Measurements from ENCODE around the gene HMGB3. TPM values are rescaled to one million over a fixed set of nuclear protein-coding genes. Genes with fewer than 3 reads are reported as not detected.
"Not testable (repeated sequence)": the region's sequence is repeated elsewhere in the genome, so short reads cannot be mapped to it uniquely, and the experiment has no call there.

HMGB3 gene
- total RNA-seq, 1 experiment from 2014 or later: 26.7 TPM

DNA sequence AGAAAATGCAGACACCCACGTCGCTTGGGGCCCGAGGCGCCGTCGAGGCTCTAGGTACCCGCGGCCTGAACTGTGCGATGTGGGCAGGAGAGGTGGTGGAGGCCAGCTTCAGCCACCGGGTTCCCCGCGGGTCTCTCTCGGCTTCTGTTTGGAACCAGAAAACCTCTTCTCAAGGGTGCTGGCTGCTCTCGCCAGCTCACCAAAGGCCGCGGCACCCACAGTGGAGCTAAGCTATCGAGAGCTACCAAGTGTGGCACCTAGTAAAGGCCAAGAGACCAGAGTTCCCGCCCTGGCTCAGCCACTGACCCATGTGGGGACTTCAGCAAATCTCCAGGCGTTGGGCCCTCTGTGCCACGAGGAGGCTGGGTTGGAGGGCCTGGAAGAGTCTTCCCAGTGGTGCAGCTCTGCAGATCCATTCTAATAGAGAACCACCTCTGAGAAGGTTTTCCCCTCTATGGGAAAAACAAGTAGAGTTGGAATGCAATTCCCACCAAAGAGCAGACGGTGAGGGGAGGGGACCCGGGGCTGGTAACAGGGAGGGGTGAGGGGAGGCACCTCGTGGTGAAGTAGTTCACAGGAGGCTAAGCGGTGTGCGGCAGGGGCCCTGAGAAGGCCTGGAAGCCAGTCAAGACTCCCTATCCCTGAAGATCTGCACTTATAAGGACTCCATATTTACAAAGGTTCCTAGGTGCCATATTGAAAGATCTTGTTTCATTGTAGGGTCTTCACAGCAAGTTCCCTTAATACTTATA is 5.5 kb upstream of the HMGB3 start:
- DNase-seq (ENCODE audit: low spot score): no peak

DNA sequence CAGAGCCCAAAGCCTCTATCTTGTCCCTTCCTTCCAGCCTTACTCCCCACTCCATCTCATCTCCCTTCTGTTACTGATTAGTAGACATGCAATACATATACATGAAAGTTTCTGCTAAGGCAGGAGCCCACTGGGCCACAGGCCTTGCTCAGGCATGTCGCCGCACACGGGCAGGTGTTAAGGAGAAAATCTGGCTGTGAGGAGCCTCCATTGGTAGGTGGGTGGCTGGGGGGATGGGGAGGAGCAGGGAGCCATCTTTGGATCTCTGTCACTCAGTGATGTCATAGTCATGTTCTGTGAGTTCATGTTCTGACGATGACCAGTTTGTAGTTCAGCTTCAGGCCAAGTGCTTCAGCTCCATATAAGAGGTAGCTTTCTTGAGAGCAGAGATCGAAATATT is 2.9 kb upstream of the HMGB3 start:
- DNase-seq (ENCODE audit: low spot score): no peak

DNA sequence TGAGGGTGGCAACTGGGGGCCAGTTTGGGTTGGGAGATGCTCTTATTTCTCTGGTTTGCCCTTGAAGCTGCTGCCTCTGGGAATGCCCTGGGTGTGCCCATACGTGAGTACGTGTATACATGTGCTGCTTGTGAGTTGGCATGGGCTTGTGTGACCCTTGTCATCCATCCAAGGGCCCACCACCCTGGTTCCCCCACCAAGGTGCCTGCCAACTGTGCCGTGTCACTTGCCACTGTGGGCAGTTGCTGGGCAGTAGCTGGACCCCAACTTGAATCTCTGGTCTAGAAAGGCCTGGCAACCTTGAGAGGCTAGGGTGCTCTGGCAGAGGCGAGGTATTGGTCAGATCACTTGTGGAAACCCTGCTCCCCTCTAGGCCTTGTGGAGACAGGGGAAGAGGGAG is 2.4 kb upstream of the HMGB3 start:
- DNase-seq (ENCODE audit: low spot score): no peak

DNA sequence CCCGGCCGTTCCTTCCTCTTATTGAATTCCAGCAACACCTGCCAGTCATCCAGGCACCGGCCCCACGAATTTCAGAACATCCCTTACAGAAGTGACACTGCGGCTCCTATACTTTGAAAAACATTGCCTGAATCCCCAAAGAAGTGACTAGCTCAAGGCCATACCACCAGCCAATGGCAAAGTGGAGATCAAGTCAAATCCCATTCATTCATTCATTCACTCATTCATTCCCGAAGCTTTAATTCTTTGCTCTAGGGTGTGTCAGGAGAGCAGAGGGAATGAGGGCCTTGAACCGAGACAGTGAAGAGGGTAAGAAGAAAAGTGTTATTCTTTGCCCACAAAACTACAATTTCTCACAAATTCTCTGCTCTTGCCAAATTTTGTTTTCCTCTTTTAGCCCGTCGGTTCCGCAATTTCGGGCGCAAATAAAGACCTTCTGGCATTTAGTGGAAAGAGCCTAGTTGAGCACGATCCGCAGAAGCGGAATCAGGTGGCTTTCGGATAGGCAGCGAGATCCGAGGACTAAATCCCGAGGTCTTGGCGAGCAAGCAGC is 824 bp upstream of the HMGB3 start:
- DNase-seq (ENCODE audit: low spot score): no peak

DNA sequence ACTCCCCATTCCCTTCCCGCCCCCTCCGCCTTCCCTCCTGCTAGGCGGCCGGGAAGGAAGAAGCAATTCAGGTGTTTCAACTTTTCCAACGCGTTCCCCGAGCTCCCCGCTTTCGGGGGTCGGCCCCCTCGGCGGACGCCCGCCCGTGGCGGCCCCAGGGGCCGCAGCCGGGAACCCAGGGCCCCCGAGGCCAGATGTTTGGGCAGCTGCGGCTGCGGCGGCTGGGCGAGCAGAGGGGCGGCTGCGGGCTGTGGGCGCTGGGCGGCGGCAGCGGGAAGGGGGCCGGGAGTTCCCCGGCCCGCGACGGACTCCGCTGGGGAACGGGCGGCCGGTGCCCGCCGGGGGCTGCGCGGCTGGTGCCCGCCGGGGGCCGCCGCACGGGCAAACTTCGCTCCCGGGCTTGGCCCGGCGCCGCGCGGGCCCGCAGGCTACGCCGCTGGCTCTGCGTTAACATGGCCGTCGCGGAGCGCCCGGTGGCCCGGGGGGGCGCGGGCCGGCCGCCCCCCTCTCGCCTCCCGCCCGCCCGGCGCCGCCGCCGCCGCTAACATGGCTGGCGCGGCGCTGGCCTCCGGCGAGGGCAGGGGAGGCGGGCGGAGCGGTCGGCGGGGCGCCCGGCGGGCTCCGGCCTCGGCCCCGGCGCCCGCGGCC is 510 bp downstream of the HMGB3 start:
- DNase-seq (ENCODE audit: low spot score): no peak

DNA sequence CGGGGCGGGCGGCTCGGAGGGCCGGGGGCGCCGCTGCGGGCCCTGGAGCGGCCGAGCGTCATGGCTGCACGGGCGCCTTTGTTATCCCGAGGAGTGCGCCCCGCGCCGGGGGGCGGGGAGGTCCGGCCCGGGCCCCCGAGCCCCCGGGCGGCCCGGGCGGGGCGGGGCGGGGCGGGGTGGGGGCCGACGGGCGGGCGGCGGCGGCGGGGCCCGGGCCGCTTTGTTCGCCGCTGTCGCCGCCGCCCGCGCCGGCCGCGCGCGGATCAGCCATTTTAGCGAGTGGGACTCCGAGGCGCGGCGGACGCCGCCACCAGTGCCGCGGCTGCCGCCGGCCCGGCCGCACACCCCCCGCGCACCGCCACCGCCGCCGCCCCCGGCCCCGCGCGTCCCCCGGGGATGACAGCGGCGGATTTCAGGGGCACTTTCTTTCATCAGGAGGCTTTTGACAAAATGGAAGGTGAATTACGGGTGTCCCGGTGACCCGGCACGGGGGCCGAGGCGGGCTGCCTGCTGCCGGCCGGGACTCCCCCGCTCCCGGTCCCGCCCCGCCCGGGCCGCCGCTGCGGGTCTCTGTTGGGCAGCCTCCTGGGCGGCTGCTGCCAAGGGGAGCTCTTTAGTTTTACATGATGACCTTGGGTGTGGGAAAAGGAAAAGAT is 1.2 kb downstream of the HMGB3 start:
- DNase-seq (ENCODE audit: low spot score): no peak

DNA sequence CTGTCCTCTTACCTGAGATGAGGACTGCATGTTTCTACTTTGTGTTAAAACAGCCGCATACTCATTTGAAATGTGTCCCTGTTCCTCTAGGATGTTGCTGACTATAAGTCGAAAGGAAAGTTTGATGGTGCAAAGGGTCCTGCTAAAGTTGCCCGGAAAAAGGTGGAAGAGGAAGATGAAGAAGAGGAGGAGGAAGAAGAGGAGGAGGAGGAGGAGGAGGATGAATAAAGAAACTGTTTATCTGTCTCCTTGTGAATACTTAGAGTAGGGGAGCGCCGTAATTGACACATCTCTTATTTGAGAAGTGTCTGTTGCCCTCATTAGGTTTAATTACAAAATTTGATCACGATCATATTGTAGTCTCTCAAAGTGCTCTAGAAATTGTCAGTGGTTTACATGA is 4.6 kb downstream of the HMGB3 start:
- DNase-seq (ENCODE audit: low spot score): not testable (repeated sequence)

DNA sequence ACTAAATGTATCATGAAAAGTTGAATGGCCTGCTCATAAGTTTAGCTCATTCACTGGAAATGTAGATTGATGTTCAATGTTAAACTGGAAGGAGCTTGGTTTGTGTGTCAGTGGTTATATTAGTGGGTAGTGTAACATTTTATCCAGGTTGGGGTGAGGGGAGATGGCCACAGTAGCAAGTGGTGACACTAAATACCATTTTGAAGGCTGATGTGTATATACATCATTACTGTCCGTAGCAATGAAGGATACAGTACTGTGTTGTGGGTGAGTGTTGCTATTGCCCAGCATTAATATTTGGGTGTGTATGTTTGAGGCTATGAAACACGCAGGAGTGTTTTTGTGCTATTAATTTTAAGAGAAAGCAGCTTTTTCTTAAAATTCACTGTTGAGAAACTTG is 6.3 kb downstream of the HMGB3 start:
- DNase-seq (ENCODE audit: low spot score): no peak

DNA sequence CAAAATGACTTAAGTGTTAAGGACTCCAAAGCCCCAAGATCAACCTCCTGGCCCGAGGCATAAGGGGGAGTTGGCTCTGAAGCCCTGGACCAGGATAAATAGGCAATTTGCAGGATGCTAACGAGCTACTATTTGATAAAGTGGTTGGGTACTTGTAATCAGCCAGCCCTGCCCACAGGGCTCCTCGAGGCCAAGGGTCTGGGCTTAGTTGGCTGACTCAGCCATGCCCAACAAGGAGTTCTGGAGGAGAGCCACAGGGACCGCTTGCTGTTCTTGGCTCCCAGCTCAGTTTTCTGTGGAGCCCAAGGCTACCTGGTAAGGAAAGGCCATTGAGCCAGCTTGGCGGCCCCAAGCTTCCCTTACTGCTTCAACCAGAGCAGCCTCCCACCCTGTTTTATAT is 7.8 kb downstream of the HMGB3 start:
- DNase-seq (ENCODE audit: low spot score): no peak

DNA sequence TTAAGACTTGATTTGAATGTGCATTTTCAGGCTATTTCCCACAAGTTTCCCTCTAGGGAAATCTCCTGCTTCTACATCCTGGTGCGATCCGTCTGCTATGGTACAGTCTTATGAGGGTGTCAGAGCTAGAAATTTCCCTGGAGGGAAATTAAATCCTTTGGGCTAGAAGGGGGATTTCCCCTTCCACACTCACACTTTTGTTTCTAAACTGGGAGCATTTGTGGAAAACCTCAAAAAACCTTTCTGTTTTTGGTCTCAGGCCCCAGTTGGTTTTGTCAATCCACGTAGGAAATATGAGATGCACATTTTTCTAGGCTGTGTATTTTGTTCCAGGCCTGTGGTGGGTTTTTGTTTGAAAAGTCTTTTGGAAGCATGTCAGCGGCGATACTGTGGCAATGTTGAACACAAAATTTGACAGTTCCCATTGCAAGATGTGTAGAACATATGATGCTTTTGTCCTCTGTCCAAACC is 17.8 kb downstream of the HMGB3 start:
- no peak for DNase-seq (ENCODE audit: low spot score)

DNA sequence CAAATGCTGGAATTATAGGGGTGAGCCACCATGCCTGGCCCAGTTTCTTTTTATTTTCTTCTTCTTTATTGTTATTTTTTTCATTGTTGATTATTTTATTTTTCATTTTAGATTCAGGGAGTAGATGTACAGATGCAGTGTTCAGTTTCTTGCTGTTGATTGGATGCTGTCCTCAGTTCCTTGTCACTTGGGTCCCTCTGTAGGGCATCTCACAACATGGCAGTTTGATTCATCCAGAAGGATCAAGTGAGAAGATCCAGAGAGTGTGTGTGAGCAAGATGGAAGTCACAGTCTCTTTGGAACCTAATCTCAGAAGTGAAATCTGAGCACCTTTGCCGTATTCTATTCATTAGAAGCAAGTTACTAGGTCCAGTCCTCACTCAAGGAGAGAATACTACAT is 20.9 kb downstream of the HMGB3 start:
- peak; percentile 16 for DNase-seq (ENCODE audit: low spot score)

DNA sequence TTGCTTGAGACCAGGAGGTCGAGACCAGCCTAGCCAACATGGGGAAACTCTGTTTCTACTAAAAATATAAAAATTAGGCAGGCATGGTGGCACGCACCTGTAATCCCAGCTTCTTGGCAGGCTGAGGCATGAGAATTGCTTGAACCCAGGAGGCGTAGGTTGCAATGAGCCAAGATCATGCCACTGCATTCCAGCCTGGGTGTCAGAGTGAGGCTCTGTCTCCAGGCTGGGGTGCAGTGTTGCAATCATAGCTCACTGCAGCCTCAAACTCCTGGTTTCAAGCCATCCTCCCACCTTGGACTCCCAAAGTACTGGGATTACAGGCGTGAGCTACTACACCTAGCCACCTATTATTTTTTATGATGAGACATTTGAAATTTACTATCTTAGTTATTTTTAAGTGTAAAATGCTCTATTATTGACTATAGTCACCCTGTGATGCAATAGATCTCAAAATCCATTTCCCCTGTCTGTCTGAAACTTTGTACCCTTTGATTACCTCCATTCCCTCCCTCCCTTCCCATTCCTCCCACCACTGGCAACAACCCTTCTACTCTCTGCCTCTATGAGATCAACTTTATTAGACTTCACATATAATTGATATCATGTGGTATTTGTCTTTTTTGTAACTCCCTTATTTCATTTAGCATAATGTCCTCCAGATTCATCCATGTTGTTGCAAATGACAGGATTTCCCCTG is 23.4 kb downstream of the HMGB3 start:
- DNase-seq (ENCODE audit: low spot score): no peak

DNA sequence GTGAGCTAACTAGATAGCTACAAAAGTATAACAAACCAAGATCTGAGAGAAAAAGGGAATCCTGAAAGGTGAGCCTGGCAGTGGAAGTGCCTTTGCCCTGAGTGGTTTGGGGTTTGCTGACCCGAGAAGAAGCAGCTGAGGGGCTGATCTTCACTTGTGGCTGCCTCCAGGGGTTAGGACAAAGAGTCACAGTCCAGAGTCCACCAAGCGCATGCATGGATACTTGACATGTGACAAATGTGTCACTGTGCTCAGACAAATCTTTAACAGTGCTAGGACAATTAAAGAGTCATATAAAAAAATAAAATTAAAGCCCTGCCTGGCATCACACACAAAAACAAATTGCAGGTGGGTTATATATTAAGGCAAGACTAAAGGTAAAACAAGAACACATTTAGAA is 26.4 kb downstream of the HMGB3 start:
- no peak for DNase-seq (ENCODE audit: low spot score)

DNA sequence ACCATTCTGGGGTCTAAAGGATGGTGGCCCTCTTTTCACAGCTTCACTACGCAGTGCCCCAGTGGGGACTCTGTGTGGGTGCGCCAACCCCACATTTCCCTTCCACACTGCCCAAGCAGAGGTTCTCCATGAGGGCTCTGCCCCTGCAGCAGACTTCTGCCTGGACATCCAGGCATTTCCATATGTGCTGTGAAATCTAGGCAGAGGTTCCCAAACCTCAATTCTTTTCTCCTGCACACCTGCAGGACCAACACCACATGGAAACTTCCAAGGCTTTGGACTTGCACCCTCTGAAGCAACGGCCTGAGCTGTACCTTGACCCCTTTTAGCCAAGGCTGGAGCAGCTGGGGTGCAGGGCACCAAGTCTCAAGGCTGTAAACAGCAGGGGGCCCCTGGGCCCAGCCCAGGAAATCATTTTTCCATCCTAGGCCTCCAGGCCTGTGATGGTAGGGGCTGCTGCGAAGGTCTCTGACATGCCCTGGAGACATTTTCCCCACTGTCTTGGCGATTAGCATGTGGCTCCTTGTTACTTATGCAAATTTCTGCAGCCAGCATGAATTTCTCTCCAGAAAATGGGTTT is 30.1 kb downstream of the HMGB3 start:
- DNase-seq (ENCODE audit: low spot score): no peak

DNA sequence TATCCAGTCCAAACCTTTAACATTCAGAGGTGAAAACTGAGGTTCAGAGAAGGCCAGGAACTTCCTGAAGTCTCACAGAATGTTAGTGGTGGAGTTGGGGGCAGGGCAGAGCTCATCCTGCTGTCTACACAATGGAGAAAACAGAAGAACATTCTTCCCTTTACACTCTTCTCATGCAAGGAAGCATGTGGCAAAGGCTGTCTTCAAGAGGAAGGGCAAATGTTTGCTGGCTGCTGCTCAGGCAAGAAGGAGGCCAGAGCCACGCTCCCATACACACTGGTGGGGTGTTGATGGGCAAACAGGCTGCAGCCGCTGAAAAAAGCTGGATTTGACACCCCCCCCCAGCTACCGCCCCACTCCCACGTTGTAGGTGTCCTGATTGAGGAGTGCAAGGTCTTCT is 32.5 kb downstream of the HMGB3 start:
- DNase-seq (ENCODE audit: low spot score): no peak

DNA sequence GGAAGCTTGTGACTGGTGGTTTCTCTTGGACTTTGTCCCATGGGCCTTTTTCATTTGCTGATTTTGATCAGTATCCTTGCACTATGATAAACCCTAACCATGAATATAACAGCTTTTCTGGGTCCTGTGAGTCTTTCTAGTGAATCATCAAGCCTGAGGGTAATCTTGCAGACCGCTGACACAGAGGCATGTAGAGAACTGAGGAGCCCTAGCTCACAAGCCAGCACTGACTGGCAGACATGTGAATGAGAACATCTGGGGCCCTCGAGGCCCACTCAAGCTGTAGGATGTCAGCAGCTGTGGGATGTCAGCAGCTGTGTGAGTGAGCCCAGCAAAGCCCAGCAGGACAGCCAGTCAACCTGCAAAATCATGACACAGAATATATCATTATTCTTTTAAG is 36.7 kb downstream of the HMGB3 start:
- DNase-seq (ENCODE audit: low spot score): no peak

DNA sequence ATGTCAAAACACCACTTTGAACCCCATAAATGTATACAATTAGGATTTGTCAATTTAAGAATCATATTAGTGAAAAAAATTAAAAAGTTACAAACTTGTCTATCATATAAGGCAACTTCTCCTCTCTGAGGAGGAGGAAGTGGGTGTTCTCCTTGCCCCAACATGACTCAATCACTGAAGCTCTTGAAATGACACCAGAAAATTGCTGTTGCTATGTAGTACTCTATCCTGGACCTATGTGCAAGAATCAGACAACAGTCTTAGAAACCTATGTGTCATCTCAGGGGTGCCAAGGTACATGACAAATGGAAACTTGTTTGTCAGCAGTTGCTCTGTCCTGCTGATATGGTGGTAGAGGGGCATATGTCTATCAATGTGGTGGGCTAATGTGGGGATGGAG is 47.7 kb downstream of the HMGB3 start:
- DNase-seq (ENCODE audit: low spot score): no peak

DNA sequence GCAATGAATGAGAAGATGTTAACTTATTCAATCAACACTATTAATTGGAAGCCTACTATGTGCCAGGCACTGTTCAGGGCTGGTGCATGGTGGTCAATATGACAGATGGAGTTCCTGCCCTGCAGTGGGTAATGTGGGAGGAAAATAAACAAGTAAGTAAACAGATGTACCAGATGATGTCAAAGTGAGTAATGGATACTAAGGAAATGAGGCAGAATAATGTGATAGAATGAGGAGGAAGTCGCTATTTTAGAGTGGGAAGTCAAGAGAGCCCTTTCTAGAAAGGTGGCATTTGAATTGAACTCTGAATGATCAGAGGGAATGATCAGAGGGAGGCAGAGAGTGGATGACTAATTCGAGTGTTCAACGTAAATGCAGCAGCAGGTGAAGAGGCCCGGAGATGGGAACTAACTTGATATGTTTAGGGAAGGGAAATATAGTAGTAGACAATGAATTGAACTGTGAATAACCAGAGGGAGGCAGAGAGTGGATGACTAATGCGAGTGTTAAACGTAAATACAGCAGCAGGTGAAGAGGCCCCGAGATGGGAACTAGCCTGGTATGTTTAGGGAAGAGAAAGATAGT is 48.3 kb downstream of the HMGB3 start:
- DNase-seq (ENCODE audit: low spot score): no peak

DNA sequence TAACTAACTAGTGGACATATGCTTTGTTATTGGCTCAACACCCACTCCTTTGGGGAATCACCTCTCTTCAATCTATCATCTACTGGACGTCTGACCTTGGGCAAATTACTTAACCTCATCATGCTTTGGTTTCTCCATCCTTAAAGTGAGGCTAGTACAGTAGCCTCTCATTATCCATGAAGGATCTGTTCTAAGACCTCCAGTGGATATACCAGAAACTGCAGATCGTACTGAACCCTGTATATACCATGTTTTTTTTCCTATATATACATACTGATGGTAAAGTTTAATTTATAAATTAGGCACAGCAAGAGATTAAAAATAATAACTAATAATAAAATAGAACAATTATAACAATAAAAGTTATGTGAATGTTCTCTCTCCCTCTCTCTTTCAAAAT is 56.2 kb downstream of the HMGB3 start:
- peak; percentile 5 for DNase-seq (ENCODE audit: low spot score)

All from HT-29 (cell line).